Calu3 (cell line): ENCODE measurements around the gene IKBIP. TPM values are rescaled to one million over a fixed set of nuclear protein-coding genes. Genes with fewer than 3 reads are reported as not detected.

Source experiments
- BruUV-seq: library from RNA; stranded (reverse); fragments of 400-500 nt; replicated peaks from 2 replicates; lab custom pipeline; 2021; lab: Mats Ljungman, UMichigan
- CTCF ChIA-PET: fragments of 300-600 bp; sonication (Branson Sonifier 250); formaldehyde crosslinking; loops from one replicate; lab custom pipeline; 2022; ENCODE audit warnings: antibody characterized with exemption; lab: Charles Lee
- DNase-seq: peaks from one replicate; pipeline ENCODE4 v3.0.0; 2022
- H3K27ac Mint-ChIP-seq: one replicate; pipeline ENCODE4 v1.8.0; 2022; ENCODE audit warnings: mixed read lengths; ENCODE audit not compliant: unreplicated experiment
- H3K27me3 Mint-ChIP-seq: one replicate; pipeline ENCODE4 v1.8.0; 2022; ENCODE audit warnings: mixed read lengths; ENCODE audit not compliant: unreplicated experiment
- H3K36me3 Mint-ChIP-seq: one replicate; pipeline ENCODE4 v1.8.0; 2022; ENCODE audit warnings: mild to moderate bottlenecking, moderate library complexity, mixed read lengths; ENCODE audit not compliant: insufficient read depth, unreplicated experiment
- H3K4me1 Mint-ChIP-seq: one replicate; pipeline ENCODE4 v1.8.0; 2022; ENCODE audit warnings: mild to moderate bottlenecking, low read depth, mixed read lengths; ENCODE audit not compliant: unreplicated experiment
- H3K4me3 Mint-ChIP-seq: one replicate; pipeline ENCODE4 v1.8.0; 2022; ENCODE audit warnings: mild to moderate bottlenecking, low read depth, moderate library complexity, mixed read lengths; ENCODE audit not compliant: unreplicated experiment
- H3K9me3 Mint-ChIP-seq: one replicate; pipeline ENCODE4 v1.8.0; 2022; ENCODE audit warnings: low read depth, mixed read lengths; ENCODE audit not compliant: unreplicated experiment
- CTCF ChIP-seq: fragments of 200-600 bp; IDR thresholded peaks from one replicate; pipeline ENCODE4 v1.8.0; 2022; ENCODE audit warnings: antibody characterized with exemption; ENCODE audit not compliant: unreplicated experiment
- intact Hi-C: fragments of 100-400 bp; cut with micrococcal nuclease; formaldehyde crosslinking; loops from one replicate; pipeline ENCODE4 v1.10.0; 2022; ENCODE audit not compliant: unreplicated experiment
- total RNA-seq: library from RNA; stranded (reverse); gene quantifications from 2 replicates; pipeline ENCODE4 v1.2.3, GENCODE V29; 2022

The IKBIP gene
- total RNA-seq, 1 experiment from 2014 or later: 24.7 TPM

GRCh38 chr12:98595243-98595988 lies 49.2 kb downstream of the IKBIP start:
- H3K4me3 Mint-ChIP-seq: peak overlapping the region; percentile 92
- intact Hi-C loops: loop anchor here (2.0 kb wide), 1 partner anchor 29 kb away; no protein-coding TSS in a partner anchor
- DNase-seq: no peak

GRCh38 chr12:98594050-98594835 lies 50.3 kb downstream of the IKBIP start:
- BruUV-seq: no TSS peak
- Mint-ChIP-seq H3K9me3 (no peaks in the 10 kb centered on the region), H3K27me3 (no peaks in the 10 kb centered on the region), H3K36me3 (peaks cover 69% of the 10 kb centered on the region), H3K4me3 (peak overlapping the region; percentile 92), H3K27ac (peak overlapping the region; percentile 99), H3K4me1 (peaks cover 18% of the 10 kb centered on the region)
- intact Hi-C loops: loop anchor here (2.0 kb wide), 1 partner anchor 27 kb away; no protein-coding TSS in a partner anchor
- DNase-seq: peak; percentile 23
- CTCF ChIA-PET: interaction anchor here (0.6 to 3.8 kb wide), 4 partner anchors 27 to 176 kb away, joined by 3 to 35 read pairs (median 6); no protein-coding TSS in a partner anchor
- TF ChIP-seq CTCF: no peak

More at GRCh38 chr12:98595243-98595988, 49.2 kb downstream of the IKBIP start:
- Mint-ChIP-seq H3K9me3 (no peaks in the 10 kb centered on the region), H3K4me1 (peaks cover 18% of the 10 kb centered on the region), H3K36me3 (peaks cover 79% of the 10 kb centered on the region), H3K27me3 (no peaks in the 10 kb centered on the region), H3K27ac (peak overlapping the region; percentile 99)
- no peak for TF ChIP-seq CTCF
- no TSS peak for BruUV-seq
- CTCF ChIA-PET: interaction anchor here (1.8 to 3.8 kb wide), 2 partner anchors 29 to 177 kb away, joined by 6 to 35 read pairs; no protein-coding TSS in a partner anchor

GRCh38 chr12:98593351-98594049 lies 51.1 kb downstream of the IKBIP start, which contains the start of gene SLC25A3:
Gene SLC25A3, plus strand, starts transcription at chr12:98593686. Its CDS starts 293 bp downstream, at chr12:98593979.
- H3K4me3 Mint-ChIP-seq: peak within 1 kb of the TSS; percentile 92
- H3K9me3 Mint-ChIP-seq: no peaks in the 10 kb centered on the region
- intact Hi-C loops: loop anchor here (1.0 to 2.0 kb wide), 2 partner anchors 27 to 52 kb away; partner anchors contain the start of gene APAF1
- no peak for TF ChIP-seq CTCF
- H3K27ac Mint-ChIP-seq: peak within 1 kb of the TSS; percentile 99
- DNase-seq: peak; percentile 95
- no TSS peak for BruUV-seq
- H3K36me3 Mint-ChIP-seq: peaks cover 61% of the 10 kb centered on the region
- no peaks in the 10 kb centered on the region for H3K27me3 Mint-ChIP-seq
- CTCF ChIA-PET: interaction anchor here (0.7 to 3.8 kb wide), 6 partner anchors 27 to 175 kb away, joined by 3 to 35 read pairs (median 3); partner anchors contain the start of gene IKBIP
- H3K4me1 Mint-ChIP-seq: peaks cover 18% of the 10 kb centered on the region
